AG08396 (cell line): ENCODE results near the gene KPNA3.
"Not testable (repeated sequence)": the region's sequence is repeated elsewhere in the genome, so short reads cannot be mapped to it uniquely, and the experiment has no call there.

Experiments
- DNase-seq: peaks from one replicate; pipeline ENCODE4 v3.0.0; 2012; ENCODE audit warnings: low spot score, mixed read lengths

Gene KPNA3

GRCh38 chr13:49792550-49793324 is at the start of gene KPNA3:
TSS of gene KPNA3 (minus strand) at chr13:49792682. CDS start at chr13:49792506, 176 bp downstream.
- peak; percentile 96 for DNase-seq

DNA sequence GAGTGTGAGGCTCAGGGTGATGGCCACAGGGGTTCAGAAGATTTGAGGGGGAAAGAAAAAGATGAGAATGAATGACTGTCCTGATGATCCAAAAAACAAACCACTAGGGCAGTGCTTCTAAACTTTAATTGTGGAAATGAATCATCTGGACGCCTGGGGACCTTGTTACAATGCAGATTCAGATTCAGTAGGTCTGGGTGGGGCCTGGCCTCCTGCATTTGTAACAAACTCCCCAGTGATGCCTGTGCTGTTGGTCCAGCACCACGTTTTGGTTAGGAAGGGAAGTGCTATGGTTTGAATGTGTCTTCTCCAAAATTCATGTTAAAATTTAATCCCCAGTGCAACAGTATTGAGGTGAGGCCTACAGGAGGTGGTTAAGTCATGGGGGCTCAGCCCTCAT is 49.5 kb upstream of the KPNA3 start:
- DNase-seq: no peak

DNA sequence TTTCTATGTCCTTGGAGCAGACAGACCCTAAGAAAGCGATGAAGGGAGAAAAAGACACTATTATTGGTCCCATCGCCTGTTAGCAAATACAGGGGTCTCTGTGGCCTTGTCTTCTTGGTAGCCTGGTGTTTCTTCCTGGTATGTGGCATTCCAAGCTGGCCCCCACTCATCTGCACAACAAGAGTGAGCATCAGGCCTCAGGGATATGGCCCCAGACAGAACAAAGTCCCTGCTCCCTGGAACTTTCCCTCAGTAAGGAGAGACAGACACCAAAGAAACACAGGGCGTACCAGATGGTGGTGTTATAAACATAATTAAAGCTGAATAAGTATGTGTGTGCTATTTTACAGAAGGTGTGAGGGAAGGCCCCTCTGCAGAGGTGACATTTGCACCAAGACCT is 48.2 kb upstream of the KPNA3 start:
- DNase-seq: no peak

GRCh38 chr13:49840266-49840665 is 47.8 kb upstream of the KPNA3 start:
- DNase-seq: no peak

DNA sequence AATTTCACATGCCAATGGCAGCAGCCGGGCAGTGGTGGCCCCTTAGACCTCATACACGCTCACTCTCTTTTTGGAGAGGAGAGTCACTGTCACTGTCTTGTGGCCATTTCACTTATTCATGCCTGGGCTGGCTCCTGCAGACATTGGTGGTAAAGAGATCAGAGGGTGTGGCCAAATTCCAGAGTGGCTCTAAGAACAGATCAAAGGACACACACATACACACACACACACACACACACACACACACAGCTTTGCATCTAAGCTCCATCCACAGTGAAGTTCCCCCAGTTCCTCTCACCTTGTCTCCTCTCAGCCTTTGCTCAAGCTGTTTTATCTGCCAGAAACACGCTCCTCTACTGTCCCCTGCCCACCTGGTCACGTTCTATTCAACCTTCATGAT is 46.5 kb upstream of the KPNA3 start:
- no peak for DNase-seq

- no peak for DNase-seq
Measured at GRCh38 chr13:49836516-49836915, 44.0 kb upstream of the KPNA3 start.

DNA sequence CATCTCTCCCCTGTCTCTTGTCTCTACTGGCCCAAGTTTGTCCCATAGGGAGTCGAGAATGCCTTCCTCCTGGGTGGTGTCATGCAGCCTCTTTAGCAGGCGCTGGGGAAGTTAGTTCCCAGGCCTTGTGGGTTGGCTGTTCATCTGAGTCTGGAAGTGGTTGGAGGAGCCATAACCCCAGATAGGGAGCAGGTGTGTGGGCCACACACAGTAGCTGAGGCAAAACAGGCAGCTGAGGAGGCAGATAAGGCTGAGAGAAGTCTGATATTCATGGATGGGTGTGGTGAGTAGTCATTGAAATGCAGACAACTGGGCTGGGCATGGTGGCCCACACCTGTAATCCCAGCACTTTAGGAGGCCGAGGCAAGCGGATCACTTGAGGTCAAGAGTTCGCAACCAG is 40.9 kb upstream of the KPNA3 start:
- DNase-seq: no peak

DNA sequence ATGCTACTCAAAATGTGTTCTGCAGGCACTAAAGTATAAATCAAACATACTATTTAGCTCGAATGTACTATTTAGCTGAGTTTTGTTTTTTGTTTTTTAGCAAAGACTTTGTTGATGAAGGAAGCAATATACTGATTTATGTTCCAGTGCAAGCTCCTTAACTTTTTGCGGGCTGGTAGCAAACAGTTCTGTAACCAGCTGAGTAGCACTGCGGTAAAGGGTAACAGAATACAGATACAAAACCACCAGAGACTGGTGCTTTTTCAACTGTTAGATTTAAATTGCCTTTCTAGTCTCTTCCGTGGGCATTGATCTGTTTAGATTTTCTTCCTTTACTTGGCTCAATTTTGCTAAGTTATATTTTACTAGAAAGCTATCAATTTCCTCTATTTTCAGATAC is 39.0 kb upstream of the KPNA3 start:
- no peak for DNase-seq

- no peak for DNase-seq
Measured at GRCh38 chr13:49830721-49831120, 38.2 kb upstream of the KPNA3 start.

- DNase-seq: no peak
Measured at GRCh38 chr13:49829715-49830114, 37.2 kb upstream of the KPNA3 start.

- DNase-seq: no peak
Measured at GRCh38 chr13:49828453-49828852, 36.0 kb upstream of the KPNA3 start.

DNA sequence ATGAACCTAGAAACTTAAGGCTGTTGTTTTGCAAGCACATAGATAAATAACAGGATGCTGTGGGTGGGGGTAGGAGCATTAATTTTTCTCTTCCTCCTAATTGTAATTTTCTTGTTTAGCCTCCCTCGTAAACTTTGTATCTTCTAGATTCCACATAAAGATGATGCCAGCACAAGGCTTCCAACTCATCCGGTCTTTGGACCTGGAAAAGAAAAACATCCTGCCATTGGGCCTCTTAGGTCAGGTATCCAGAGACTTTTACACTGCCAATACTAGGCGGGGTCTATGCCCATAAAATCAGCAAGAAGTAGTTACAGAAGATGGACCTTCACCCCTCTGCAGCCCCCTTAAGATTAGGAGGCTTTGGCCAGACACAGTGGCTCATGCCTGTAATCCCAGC is 35.4 kb upstream of the KPNA3 start:
- no peak for DNase-seq

- no peak for DNase-seq
Measured at GRCh38 chr13:49827336-49827735, 34.9 kb upstream of the KPNA3 start.

- DNase-seq: no peak
Measured at GRCh38 chr13:49821216-49822009, 28.9 kb upstream of the KPNA3 start.

DNA sequence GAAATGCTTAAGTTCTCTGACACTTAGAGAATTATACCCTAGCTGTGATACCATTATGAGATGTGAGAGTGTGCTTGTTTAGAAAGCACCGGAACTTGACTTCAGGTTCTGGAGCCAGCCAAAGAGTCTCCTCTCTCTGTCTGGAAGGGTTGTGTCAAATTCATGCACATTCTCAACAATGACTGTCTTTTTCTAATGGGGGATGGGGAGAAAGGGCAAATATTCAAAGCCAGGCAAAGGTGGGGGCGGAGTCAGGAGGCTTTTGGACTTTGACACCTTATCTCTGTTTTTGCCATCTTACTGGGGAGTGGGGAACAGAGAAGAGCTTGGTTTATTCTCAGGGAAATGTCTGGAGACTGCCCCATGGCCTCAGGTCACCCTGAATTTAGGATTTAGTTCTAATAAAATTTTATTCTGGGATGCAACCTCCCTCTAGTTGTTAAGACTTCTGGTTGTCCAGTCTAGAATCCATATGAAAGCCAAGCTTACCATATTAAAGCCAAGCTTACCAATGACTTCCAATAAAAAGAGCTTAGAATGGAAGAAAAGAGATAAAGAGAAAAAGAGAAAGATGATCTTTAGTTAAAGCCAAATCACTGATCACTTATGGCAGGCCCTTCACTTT is 28.2 kb upstream of the KPNA3 start:
- no peak for DNase-seq

DNA sequence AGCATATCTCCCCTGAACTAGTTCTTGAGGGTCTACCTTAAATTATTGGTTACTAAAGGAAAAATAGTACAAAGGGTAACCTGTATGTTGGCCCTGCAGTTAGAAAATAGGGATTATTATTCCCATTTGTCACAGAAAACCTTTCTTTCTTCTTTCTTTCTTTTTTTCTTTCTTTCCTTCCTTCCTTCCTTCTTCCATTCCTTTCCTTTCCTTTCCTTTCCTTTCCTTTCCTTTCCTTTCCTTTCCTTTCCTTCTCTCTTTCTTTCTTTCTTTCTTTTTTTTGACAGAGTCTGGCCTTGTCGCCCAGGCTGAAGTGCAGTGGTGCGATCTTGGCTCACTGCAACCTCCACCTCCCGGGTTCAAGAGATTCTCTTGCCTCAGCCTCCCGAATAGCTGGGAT is 23.6 kb upstream of the KPNA3 start:
- DNase-seq: not testable (repeated sequence)

GRCh38 chr13:49814551-49815270 is 22.2 kb upstream of the KPNA3 start:
- no peak for DNase-seq

DNA sequence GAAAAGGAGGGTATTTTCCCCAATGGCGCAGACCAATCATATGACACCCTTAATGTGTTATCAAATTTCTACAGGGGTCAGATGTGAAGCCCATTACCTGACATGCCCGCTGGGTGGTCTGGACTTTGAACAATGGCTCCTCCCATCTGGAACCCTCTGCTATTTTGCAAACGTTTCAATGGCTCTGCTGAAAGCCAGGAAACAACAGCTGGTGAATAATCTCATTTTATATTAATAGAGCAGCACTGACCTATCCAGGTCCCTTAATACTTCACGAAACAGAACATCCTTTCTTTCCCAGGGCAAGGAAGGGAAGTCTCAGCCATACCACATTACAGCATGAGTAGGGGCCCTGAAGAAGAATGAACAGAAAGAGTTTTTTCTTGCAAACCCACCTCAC is 20.3 kb upstream of the KPNA3 start:
- DNase-seq: no peak

DNA sequence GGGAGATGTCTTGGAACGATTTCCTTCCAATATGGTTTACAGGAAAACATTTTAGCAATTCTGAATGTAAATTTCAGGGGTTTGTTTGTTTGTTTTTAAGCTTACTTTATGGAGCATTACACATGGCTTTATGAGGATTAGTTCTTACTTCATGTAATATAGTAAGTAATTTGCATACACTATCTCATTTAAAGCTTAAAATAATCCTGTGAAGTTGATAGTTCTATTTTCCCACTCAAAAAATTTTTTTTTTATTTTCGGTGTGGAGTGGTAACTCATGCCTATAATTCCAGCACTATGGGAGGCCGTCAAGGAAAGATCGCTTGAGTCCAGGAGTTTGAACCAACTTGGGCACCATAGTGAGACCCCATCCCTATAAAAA is 19.0 kb upstream of the KPNA3 start:
- DNase-seq: no peak

DNA sequence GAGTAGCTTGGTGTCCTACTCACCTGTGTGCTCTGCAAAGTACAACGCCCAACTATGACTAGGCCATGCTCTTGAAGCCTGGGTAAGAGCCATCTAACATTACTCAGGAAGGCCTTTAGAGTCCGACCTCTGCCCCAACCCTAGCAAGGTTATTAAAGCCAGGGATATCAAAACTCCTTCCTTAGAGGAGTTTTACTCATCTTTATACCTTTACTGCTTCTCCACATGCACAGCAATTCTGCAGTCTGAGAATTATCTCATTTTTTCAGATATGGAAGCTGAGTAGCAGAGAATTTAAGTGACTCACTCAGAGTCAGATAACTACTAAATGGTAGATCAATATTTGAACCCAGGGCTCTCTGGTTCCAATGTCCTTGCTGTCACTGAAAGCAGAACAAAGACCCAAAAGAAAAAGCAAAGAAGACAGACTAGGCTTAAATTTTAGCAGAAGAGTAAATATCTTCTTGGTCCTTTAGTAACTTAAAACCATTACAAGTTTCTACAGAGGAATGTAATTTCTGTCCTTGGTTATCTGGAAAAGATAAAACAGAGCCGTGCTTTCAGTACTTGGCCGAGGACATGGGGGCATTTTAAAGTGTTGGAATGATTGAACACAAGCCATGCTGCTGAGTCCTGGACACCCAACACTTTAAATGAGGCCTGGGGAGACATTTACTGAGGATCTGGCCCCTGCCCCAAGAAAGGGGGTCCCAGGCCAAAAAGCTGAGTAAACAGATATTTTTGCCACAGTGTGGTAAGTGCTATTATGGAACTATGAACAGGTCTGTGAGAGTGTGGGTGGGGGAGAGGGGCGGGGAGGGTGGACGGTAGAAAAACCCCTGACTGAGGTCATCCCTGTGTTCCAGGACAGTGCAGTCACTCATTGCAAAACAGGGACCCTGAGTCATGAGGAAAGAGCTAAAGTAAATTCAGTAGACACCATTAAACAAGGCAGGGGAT is 18.4 kb upstream of the KPNA3 start:
- peak; percentile 40 for DNase-seq

DNA sequence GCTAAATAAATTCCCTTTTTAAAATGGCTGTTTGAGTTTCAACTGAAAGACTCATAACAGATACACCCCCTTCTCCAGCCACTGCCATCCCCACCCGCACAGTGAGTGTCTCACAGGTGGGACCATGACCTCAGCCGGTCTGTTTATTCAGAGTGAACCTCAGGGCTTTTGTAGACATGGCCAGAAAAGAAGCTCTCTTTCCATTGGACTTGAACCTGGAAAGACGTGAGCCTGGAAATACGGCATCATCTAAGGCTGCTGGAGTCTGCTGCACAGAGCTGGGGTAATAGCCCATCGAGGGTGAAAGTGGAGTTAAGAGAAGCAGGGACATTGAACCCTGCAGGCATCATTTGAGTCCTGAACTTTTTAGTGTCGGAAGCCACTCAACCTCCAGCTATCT is 15.2 kb upstream of the KPNA3 start:
- no peak for DNase-seq
